H1 (cell line): Measurements from ENCODE around the gene PI4KB. TPM values are rescaled to one million over a fixed set of nuclear protein-coding genes. Genes with fewer than 3 reads are reported as not detected.

Source experiments
- ATF2 ChIP-seq: IDR thresholded peaks from 2 replicates; pipeline ENCODE4 v1.6.1; 2012; ENCODE audit warnings: low read length, inconsistent platforms
- CBX8 ChIP-seq: fragments of 300-800, 300-1000 bp; sonication (generic); IDR thresholded peaks from 2 replicates; pipeline ENCODE4 v1.7.1; 2016; ENCODE audit warnings: low read depth, low read length, borderline replicate concordance
- CHD2 ChIP-seq: IDR thresholded peaks from 2 replicates; pipeline ENCODE4 v1.6.1; 2012; ENCODE audit warnings: low read length, improper control_type of control experiment
- CTBP2 ChIP-seq: IDR thresholded peaks from 2 replicates; pipeline ENCODE4 v1.7.0; 2011; ENCODE audit warnings: borderline replicate concordance, mild to moderate bottlenecking, moderate library complexity, mixed read lengths, low read length; ENCODE audit not compliant: insufficient read depth, insufficient read length
- CTCF ChIP-seq, 3 experiments: IDR thresholded peaks; 1 replicate in 2 of 3; 2 replicates in 1 of 3; pipeline versions ENCODE4 v1.5.1 to v1.6.1; 2011; ENCODE audit warnings: low read length in 3 of 3, mild to moderate bottlenecking in 3 of 3, inconsistent platforms in 2 of 3, low read depth in 1 of 3, moderate library complexity in 1 of 3; ENCODE audit not compliant: insufficient read depth in 1 of 3; ENCODE audit errors: control extremely low read depth in 1 of 3
- GABPA ChIP-seq: IDR thresholded peaks from 2 replicates; pipeline ENCODE4 v1.6.1; 2011; ENCODE audit warnings: mild to moderate bottlenecking, low read length, moderate library complexity, borderline replicate concordance; ENCODE audit not compliant: insufficient read depth
- HDAC2 ChIP-seq, 2 experiments: fragments of 300-600 bp in 1 of 2; sonication (generic) in 1 of 2; IDR thresholded peaks; 2 replicates each; pipeline ENCODE4 v1.6.1; 2011 to 2012; ENCODE audit warnings: low read depth in 2 of 2, low read length in 2 of 2, mild to moderate bottlenecking in 2 of 2, moderate library complexity in 2 of 2, borderline replicate concordance in 1 of 2, inconsistent platforms in 1 of 2
- NRF1 ChIP-seq: IDR thresholded peaks from 2 replicates; pipeline ENCODE4 v1.6.1; 2011; ENCODE audit warnings: mild to moderate bottlenecking, low read depth, low read length, improper control_type of control experiment
- RAD21 ChIP-seq, 2 experiments: IDR thresholded peaks in 1 of 2; conservative IDR thresholded peaks in 1 of 2; 2 replicates each; pipeline ENCODE4 v1.6.1; 2011; ENCODE audit warnings: low read depth in 2 of 2, low read length in 2 of 2, improper control_type of control experiment in 1 of 2, inconsistent platforms in 1 of 2, mild to moderate bottlenecking in 1 of 2, moderate library complexity in 1 of 2
- RBBP5 ChIP-seq: IDR thresholded peaks from 2 replicates; pipeline ENCODE4 v1.7.1; 2012; ENCODE audit warnings: low read depth, mild to moderate bottlenecking, inconsistent platforms, low read length, moderate library complexity, borderline replicate concordance
- RFX5 ChIP-seq: IDR thresholded peaks from 2 replicates; pipeline ENCODE4 v1.6.1; 2011; ENCODE audit warnings: low read depth, low read length, improper control_type of control experiment, borderline replicate concordance
- SIN3A ChIP-seq, 2 experiments: IDR thresholded peaks in 1 of 2; conservative IDR thresholded peaks in 1 of 2; 2 replicates each; pipeline ENCODE4 v1.6.1; 2011 to 2012; ENCODE audit warnings: low read length in 2 of 2, improper control_type of control experiment in 1 of 2, low read depth in 1 of 2, mild to moderate bottlenecking in 1 of 2
- SP1 ChIP-seq: IDR thresholded peaks from 2 replicates; pipeline ENCODE4 v1.6.1; 2011; ENCODE audit warnings: low read depth, low read length
- SP2 ChIP-seq: IDR thresholded peaks from 2 replicates; pipeline ENCODE4 v1.6.1; 2012; ENCODE audit warnings: mild to moderate bottlenecking, low read length, inconsistent platforms
- TBP ChIP-seq: IDR thresholded peaks from 2 replicates; pipeline ENCODE4 v1.6.1; 2011; ENCODE audit warnings: low read depth, low read length, improper control_type of control experiment
- USF2 ChIP-seq: IDR thresholded peaks from 2 replicates; pipeline ENCODE4 v1.6.1; 2011; ENCODE audit warnings: low read length, improper control_type of control experiment
- polyA plus RNA-seq, 7 experiments: library from polyadenylated mRNA; depleted of rRNA in 3 of 7; stranded (reverse) in 5 of 7; unstranded in 2 of 7; fragments of >200 nt in 5 of 7; fragments of 200-250 nt in 2 of 7; gene quantifications; 1 replicate in 5 of 7; 2 replicates in 1 of 7; 4 replicates in 1 of 7; pipeline versions ENCODE4 v1.2.1 to v1.2.3, GENCODE V29; 2011 to 2013; ENCODE audit warnings: missing spikeins in 2 of 7, mixed read lengths in 2 of 7
- total RNA-seq: library from RNA; stranded (reverse); fragmentation: NEBNext Ultra II Directional; extraction: Animal tissue kit (Norgen Biotek cat#: 25700); gene quantifications from 2 replicates; pipeline ENCODE4 v1.2.1, GENCODE V29; 2021

PI4KB gene
- total and polyA plus RNA-seq, 2 of the 8 experiments (the other 6 are each of a cell fraction or from before 2014, with no cell fraction given): 30.1 to 37.1 TPM

- TF ChIP-seq ATF2 (peak; percentile 73; the same call in 1 of the 2 replicates), CTBP2 (no peak), SP1 (peak; percentile 74), RFX5 (peak; percentile 96), USF2 (no peak), CHD2 (peak; percentile 39; the same call in 1 of the 2 replicates), RBBP5 (peak; percentile 79; the same call in 1 of the 2 replicates), SIN3A (conservative IDR thresholded peaks at IDR 0.05 in 1 of 2, IDR thresholded peaks at IDR 0.05 in 1 of 2; ENCODE audit: low read depth in 1 of 2, low read length in 2 of 2) (peak in 1 of 2 experiments; percentile 61; a peak in 1 of 4 replicates), HDAC2 (IDR thresholded peaks at IDR 0.05; ENCODE audit: borderline replicate concordance in 1 of 2, low read depth in 2 of 2, low read length in 2 of 2) (peak; percentile 45 to 75; a peak in 2 of 4 replicates), RAD21 (IDR thresholded peaks at IDR 0.05 in 1 of 2, conservative IDR thresholded peaks at IDR 0.05 in 1 of 2; ENCODE audit: low read depth in 2 of 2, low read length in 2 of 2) (peak in 1 of 2 experiments; percentile 0; a peak in 1 of 4 replicates), CBX8 (no peak), TBP (peak; percentile 64), NRF1 (no peak), CTCF (IDR thresholded peaks at IDR 0.05; ENCODE audit: control extremely low read depth in 1 of 3, insufficient read depth in 1 of 3, low read depth in 1 of 3, low read length in 3 of 3) (no peak), SP2 (no peak), GABPA (no peak)
Measured at GRCh38 chr1:151346769-151347522, 19.7 kb upstream of the PI4KB start, which contains the start of gene RFX5 (continued).
